ENCODE results near the gene SMIM3.

SMIM3 gene

GRCh38 chr5:150785950-150786349 lies 7.4 kb downstream of the SMIM3 start:
- Mint-ChIP-seq H3K27ac (no peak overlapping the region), H3K4me3 (no peak overlapping the region), H3K9me3 (peaks cover 3% of the 10 kb centered on the region), H3K36me3 (ENCODE audit: low read depth) (peaks cover 9% of the 10 kb centered on the region), H3K27me3 (ENCODE audit: low read depth) (peaks cover 3% of the 10 kb centered on the region), H3K4me1 (peaks cover 60% of the 10 kb centered on the region)
- TF ChIP-seq CTCF (IDR thresholded peaks at IDR 0.05; ENCODE audit: unreplicated experiment in 3 of 3): no peak

GRCh38 chr5:150786876-150787275 lies 8.3 kb downstream of the SMIM3 start:
- no peak for TF ChIP-seq CTCF (IDR thresholded peaks at IDR 0.05; ENCODE audit: unreplicated experiment in 3 of 3)
- Mint-ChIP-seq H3K27me3 (ENCODE audit: low read depth) (peaks cover 3% of the 10 kb centered on the region), H3K4me3 (no peak overlapping the region), H3K9me3 (peaks cover 3% of the 10 kb centered on the region), H3K36me3 (ENCODE audit: low read depth) (peaks cover 9% of the 10 kb centered on the region), H3K27ac (no peak overlapping the region), H3K4me1 (peaks cover 57% of the 10 kb centered on the region)

- Mint-ChIP-seq H3K27me3 (ENCODE audit: low read depth) (no peaks in the 10 kb centered on the region), H3K9me3 (peaks cover 3% of the 10 kb centered on the region), H3K4me1 (peaks cover 49% of the 10 kb centered on the region), H3K4me3 (no peak overlapping the region), H3K36me3 (ENCODE audit: low read depth) (peaks cover 9% of the 10 kb centered on the region), H3K27ac (peak overlapping the region in 1 of 3 experiments; percentile 27)
- no peak for TF ChIP-seq CTCF (IDR thresholded peaks at IDR 0.05; ENCODE audit: unreplicated experiment in 3 of 3)
These were observed 9.1 kb downstream of the SMIM3 start for GRCh38 chr5:150787656-150788055.

GRCh38 chr5:150788977-150789376 lies 10.4 kb downstream of the SMIM3 start:
- no peaks in the 10 kb centered on the region for H3K27me3 Mint-ChIP-seq (ENCODE audit: low read depth)
- H3K4me1 Mint-ChIP-seq: peaks cover 38% of the 10 kb centered on the region
- H3K36me3 Mint-ChIP-seq (ENCODE audit: low read depth): peaks cover 16% of the 10 kb centered on the region
- peak overlapping the region; percentile 44 to 85 (median 76) for H3K27ac Mint-ChIP-seq
- peaks cover 3% of the 10 kb centered on the region for H3K9me3 Mint-ChIP-seq
- peak overlapping the region in 1 of 3 experiments; percentile 44 for H3K4me3 Mint-ChIP-seq
- no peak for TF ChIP-seq CTCF (IDR thresholded peaks at IDR 0.05; ENCODE audit: unreplicated experiment in 3 of 3)

- H3K4me3 Mint-ChIP-seq: no peak overlapping the region
These were observed 10.9 kb downstream of the SMIM3 start for GRCh38 chr5:150789450-150789849.

More at GRCh38 chr5:150789450-150789849, 10.9 kb downstream of the SMIM3 start:
- Mint-ChIP-seq H3K36me3 (ENCODE audit: low read depth) (peaks cover 16% of the 10 kb centered on the region), H3K4me1 (peaks cover 33% of the 10 kb centered on the region), H3K27me3 (ENCODE audit: low read depth) (no peaks in the 10 kb centered on the region), H3K27ac (peak overlapping the region; percentile 44 to 85 (median 76)), H3K9me3 (peaks cover 3% of the 10 kb centered on the region)
- TF ChIP-seq CTCF (IDR thresholded peaks at IDR 0.05; ENCODE audit: unreplicated experiment in 3 of 3): no peak
